ENCODE results near the gene TUBB3.
"Not testable (repeated sequence)": the region's sequence is repeated elsewhere in the genome, so short reads cannot be mapped to it uniquely, and the experiment has no call there.

TUBB3 gene

GRCh38 chr16:89919535-89920406 lies 3.4 kb upstream of the TUBB3 start:
- no peak for DNase-seq

GRCh38 chr16:89920723-89921122 lies 2.4 kb upstream of the TUBB3 start:
- DNase-seq, result no peak

- DNase-seq, result no peak
Observed at GRCh38 chr16:89921131-89921701, 1.9 kb upstream of the TUBB3 start.

GRCh38 chr16:89921702-89922476 lies 1.3 kb upstream of the TUBB3 start:
- no peak for DNase-seq

- no peak for DNase-seq
Observed at GRCh38 chr16:89922477-89922883, 662 bp upstream of the TUBB3 start.

- no peak for DNase-seq
Observed at GRCh38 chr16:89923640-89924296, 626 bp downstream of the TUBB3 start.

GRCh38 chr16:89924297-89924924 lies 1.3 kb downstream of the TUBB3 start:
- DNase-seq, result peak in 1 of 2 experiments; percentile 27

GRCh38 chr16:89924925-89925307 lies 1.8 kb downstream of the TUBB3 start:
- DNase-seq, result no peak

GRCh38 chr16:89925596-89926079 lies 2.5 kb downstream of the TUBB3 start:
- no peak for DNase-seq

- DNase-seq, result no peak
Observed at GRCh38 chr16:89931305-89931896, 8.3 kb downstream of the TUBB3 start.

GRCh38 chr16:89931964-89932363 lies 8.8 kb downstream of the TUBB3 start:
- DNase-seq, result no peak

GRCh38 chr16:89934019-89934418 lies 10.9 kb downstream of the TUBB3 start:
- not testable (repeated sequence) for DNase-seq

GRCh38 chr16:89934611-89935553 lies 11.7 kb downstream of the TUBB3 start:
- DNase-seq, result no peak

- DNase-seq, result not testable (repeated sequence)
Observed at GRCh38 chr16:89935620-89936019, 12.5 kb downstream of the TUBB3 start.

- no peak for DNase-seq
Observed at GRCh38 chr16:89936034-89936433, 12.9 kb downstream of the TUBB3 start.

- no peak for DNase-seq
Observed at GRCh38 chr16:89936508-89936907, 13.4 kb downstream of the TUBB3 start.

- no peak for DNase-seq
Observed at GRCh38 chr16:89936981-89937380, 13.8 kb downstream of the TUBB3 start.

- DNase-seq, result no peak
Observed at GRCh38 chr16:89938175-89938885, 15.2 kb downstream of the TUBB3 start.

GRCh38 chr16:89944773-89945172 lies 21.6 kb downstream of the TUBB3 start:
- no peak for DNase-seq

GRCh38 chr16:89945654-89946053 lies 22.5 kb downstream of the TUBB3 start:
- no peak for DNase-seq

Data from activated CD4-positive, alpha-beta T cell treated with anti-CD3 and anti-CD28 coated beads, Interleukin-2, amount 50 U/mL, for 4 hours (primary cell).